NOMO-1 treated with dmso at 0.1 percent for 144 hours (cell line): ENCODE measurements around the gene WASHC2A.
"Not testable (repeated sequence)": the region's sequence is repeated elsewhere in the genome, so short reads cannot be mapped to it uniquely, and the experiment has no call there.

Source experiments
- DNase-seq: peaks from one replicate; lab custom pipeline; 2025; ENCODE audit not compliant: unreplicated experiment; lab: John Stamatoyannopoulos, UW

Gene WASHC2A

DNA sequence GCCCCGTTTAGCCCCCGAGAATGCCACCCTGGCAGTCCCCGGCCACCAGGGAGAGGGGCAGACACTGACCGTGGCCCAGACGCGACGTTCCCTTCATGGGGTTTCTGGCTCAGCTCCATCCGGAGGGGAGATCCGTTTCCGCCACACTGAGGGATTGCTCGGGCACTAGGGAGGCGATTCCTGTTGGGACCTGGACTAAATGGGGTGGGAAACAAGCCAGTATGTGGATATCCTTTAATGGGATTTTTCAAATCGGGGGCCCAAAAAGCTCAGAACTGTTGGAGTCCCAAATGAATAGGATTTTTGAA is 552 bp downstream of the WASHC2A start:
- DNase-seq, result not testable (repeated sequence)

DNA sequence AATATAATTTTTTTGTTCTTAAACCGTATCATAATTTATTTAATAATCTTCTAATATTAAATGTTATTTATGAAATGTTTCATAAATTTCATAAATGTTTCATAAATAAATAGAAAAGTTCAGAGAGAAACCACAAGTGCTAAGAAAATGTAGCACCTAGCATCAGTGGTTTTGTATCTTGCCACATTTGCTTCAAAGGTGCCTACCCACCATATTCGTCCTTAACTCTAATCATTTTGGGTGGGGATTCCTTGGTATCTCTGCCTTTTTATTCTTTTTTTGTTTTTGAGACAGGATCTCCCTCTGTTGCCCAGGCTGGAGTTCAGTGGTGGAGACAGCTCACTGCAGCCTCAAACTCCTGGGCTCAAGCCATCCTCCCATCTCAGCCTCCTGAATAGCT is 7.4 kb downstream of the WASHC2A start:
- DNase-seq, result not testable (repeated sequence)

DNA sequence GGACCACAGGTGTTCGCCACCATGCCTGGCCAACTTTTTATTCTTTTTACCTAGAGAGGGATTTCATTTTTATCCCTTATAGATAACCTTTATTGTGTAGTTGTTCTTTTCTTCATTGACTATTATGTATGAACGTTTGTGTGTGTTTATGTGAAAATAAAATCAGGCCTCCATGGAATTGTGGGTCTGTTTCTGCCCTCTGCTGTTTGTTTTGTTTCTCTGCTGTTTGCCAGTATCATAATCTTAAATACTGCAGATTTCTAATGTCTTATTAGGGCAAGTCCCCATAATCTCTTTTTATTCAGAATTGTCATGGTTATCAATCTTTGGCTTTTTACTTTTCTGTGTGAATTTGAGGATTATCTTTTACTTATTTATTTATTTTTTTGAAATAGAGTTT is 7.8 kb downstream of the WASHC2A start:
- not testable (repeated sequence) for DNase-seq

DNA sequence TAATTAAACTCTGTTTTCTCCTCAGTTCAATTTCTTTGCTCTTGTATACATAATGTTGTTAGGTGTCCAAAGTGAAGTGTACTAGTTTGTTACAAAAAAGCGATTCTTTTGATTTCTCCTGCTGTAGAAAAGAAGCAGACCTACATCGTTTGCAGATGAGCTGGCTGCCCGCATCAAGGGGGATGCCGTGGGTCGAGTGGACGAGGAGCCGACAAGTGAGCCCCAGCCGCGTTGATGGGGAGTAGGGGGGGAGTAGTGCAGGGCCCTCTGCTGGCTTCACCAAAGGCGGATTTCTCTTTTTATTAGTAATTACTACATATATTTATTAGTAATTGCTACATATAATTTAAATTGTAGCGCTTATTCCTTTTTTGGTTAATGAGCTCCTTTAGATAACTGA is 23.6 kb downstream of the WASHC2A start:
- DNase-seq, result not testable (repeated sequence)

DNA sequence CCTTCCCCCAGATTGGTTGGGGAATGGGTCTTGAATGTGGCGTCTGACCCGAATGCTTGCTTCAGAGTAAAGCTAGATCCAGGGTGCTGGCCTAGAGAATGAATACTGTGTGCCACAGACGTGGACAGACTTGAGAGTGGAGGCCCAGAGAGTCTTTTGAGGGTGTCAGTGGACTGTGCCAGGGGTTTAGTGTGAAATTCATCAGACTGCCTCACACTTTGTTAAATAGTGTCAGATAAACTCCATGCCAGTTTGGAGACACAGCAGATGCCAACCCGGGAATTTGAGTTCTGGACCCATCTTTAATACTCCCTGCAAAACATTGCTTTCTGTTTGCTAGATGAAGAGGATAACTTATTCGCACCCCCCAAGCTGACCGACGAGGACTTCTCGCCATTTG is 25.2 kb downstream of the WASHC2A start:
- DNase-seq, result not testable (repeated sequence)

DNA sequence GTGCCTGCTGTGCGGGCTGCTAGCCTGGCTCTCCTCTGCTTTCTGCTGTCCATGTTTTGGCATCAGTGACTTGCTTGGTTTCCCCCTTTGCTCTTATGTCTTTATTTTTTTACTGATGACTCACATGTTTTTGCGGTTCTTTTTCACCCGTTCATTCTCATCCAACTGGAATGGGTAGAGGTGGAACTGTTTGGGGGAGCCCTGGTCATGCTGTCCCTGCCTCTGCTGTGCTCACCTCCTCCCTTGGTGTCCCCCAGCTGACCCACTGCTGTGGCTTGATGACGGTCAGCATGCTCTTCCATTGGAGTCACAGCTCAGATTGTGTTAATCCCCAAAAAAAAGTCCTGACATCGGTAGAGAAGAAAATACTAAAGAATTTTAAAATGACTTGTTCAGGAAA is 26.9 kb downstream of the WASHC2A start:
- DNase-seq, result not testable (repeated sequence)

DNA sequence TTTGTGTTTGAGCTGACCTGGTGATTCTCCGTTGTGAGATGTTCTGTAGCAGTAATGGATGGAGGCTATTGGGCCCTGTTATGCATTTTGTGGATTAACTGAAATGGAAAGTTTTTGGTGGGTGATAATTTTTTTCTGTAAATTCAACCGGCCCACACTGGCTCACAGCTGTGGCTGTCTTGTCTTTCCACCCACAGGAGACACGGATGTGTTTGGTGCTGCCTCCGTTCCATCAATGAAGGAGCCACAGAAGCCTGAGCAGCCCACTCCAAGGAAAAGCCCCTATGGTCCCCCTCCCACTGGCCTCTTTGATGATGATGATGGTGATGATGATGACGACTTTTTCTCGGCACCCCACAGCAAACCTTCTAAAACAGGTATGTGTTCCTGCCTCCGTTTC is 27.6 kb downstream of the WASHC2A start:
- not testable (repeated sequence) for DNase-seq

DNA sequence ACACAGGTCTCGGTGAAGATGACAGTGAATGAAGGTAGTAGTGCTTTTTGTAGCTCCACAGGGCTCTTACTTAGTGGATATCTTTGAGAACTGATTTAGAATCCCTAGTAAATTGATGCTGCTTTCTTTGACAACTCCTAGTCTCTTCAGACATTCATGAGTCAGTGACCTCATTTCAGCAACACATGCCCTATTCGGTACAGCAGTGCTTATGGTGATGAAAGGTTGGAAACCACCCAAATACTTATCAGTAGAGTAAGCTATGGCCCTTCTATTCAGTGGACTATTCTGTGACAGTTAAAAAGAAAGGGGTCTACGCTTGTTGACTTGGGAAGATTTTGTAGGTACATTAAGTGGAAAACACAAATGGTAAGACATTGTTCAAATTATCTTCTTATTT is 29.0 kb downstream of the WASHC2A start:
- not testable (repeated sequence) for DNase-seq

DNA sequence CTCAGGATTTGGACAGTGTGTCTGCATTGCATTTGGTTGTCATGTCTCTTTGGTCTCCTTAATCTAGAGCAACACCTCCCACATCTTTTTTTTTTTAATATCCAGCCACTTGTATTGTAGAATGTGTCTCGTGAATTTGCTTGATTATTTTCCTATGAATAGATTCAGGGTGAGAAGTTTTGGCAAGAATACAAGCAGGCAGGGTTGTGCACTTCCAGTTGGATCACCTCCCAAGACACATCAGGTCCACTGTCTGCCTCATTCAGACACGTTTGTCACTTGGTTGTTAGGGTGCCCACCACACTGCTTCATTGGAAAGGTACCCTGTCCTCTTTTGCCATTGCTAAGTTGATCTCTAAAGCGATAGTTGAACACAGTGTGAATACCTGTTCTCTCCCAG is 30.9 kb downstream of the WASHC2A start:
- DNase-seq, result not testable (repeated sequence)

DNA sequence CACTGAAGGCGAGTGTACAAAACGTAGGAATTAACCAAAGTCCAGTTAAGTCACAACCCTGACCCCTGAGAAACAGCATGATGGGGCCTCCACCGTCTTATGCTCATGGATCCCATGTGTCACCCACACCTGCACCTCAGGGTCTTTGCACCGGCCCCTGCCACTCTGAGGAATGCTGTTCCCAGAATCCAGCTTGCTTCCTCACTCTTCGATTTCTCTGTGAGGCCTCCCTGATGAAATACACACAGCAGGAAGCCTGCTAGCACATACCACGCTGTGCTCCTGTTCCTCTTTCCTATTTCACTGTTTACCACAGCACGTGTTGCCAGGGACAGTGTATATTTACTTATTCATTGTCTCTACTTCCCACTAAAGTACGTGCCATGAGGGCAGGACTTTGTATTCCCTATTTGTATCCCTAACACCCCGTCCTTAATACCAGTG is 33.4 kb downstream of the WASHC2A start:
- not testable (repeated sequence) for DNase-seq

DNA sequence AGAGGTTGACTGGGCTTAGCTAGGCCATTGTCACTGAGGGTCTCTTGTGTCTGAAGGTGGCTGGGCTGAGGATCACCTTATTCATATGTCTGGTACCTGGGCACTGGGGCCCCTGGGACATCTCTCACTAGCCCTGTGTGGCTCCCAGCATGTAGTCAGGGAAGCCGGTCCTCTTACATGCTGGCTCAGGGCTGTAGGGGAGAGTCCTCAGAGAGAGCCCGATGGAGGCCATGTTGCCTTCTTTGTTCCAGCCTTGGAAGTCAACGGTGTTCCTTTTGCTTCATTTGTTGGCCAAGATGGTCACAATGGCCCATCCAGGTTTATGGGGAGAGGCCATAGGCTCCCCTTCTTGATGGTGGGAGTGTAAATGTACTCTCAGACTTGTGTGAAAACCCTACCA is 34.0 kb downstream of the WASHC2A start:
- DNase-seq, result not testable (repeated sequence)

DNA sequence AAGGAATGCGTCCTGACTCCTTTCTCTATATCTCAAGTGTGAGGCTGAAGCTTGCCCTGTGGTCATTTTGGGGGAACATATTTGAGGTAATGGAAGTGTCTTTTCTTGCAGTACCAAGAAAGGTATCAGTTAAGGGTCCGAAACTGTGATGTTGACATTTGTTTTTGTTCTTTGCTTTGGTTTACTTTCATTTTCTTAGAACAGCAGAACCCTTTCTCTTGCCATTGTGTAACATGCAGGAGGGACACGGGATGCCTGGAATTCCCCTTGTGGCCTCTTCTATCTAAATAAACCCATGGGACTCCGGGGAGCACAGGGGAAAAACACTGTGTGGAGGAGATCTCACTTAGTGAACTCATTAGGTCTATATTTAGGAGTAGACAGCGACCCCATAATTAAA is 34.5 kb downstream of the WASHC2A start:
- not testable (repeated sequence) for DNase-seq

DNA sequence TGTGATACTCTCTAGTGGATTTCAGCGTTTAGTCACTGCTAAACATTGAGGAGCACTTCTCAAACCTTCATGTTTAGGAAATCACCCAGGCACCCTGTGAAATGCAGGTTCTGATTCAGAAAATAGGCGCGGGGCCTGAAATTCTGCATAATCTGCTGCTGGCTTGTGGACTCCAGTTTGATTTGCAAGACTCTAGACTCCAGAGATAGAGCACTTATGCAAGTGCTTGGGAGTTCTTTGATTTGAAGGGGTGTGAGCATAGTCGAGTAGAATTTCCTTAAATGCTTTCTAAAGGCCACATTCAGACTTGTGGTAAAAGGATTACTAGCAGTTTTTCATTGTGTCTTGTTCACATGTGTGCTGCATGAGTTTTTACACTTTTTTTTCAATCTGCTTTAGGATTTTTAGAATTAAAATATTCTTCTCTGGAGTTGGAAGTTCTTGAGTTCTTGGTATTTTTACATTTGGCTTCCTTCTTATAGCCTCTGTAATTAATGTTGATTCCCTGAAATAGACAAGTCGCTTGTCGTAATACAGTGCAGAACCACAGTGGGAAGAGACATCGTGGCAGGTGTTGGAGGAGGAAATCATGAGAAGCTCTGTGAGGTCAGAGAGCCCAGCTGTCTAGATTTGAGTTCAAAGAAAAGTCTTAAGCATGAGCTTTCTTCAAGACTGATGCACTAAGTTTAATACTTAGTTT is 41.4 kb downstream of the WASHC2A start:
- DNase-seq, result not testable (repeated sequence)

DNA sequence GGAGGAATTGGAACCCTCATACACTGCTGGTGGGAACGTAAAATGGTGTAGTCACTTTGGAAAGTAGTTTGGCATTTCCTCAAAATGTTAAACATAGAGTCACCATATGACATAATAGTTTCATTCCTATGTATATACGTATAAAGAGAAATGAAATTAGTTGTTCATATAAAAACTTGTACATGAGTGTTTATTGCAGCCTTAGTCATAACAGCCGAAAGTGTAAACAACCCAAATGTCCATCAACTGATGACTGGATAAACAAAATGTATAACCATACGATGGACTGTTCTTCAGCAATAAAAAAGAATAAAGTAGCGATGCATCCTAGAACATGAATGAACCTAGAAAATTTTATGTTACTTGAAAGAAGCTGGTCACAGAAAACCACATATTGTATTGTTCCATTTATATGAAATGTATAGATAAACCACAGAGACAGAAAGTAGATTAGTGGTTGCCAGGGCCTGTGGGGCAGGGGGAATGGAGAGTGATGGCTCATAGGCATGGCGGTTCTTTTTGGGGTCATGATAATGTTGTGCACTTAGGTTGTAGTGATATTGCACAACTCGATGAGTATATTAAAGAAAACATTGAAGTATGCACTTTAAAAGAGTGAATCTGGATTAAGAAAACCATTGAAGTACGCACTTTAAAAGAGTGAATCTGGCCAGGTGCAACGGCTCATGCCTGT is 44.8 kb downstream of the WASHC2A start:
- not testable (repeated sequence) for DNase-seq

DNA sequence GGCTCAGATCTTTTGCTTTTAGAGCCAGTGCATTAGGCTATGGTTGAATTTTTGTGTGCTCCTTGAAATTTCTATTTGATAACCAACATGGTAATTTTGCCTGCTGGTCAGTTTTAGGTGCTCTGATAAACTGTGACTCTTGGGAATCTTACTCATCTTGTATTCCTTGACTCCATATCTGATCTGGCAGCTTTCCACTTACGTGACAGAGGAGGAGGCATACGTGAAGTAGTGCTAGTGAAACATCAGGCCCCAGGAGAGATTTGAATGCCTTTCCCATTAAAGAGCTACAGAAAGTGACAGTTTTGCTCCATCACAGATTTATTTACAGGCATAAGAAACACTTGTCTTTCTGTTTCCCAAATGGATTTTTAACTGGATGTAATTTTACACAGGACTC is 59.0 kb downstream of the WASHC2A start:
- DNase-seq, result not testable (repeated sequence)

DNA sequence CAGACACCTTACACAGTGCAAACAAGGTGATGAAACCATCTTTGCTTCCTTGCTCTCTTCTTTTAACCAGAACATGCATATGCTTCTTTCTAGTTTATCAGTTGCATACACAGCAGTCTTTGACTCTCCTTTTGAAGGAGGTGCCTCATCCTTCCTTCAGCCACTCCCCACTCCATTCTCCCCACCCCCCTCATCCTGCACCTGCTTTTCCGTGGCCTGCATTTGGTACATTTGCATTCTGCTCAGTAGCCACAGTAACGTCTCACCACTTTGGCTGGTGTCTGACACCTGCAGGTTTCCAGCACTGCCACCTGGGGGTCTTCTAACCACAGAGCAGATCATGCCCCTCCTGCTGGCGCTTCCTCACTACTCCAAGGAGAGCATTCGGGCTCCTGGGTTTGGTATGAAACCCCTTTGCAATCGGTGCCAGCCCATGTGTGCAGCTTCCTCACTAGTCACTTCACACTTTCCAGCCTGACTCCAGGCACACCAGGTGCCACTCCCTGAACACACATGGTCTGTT is 60.1 kb downstream of the WASHC2A start:
- DNase-seq, result not testable (repeated sequence)

DNA sequence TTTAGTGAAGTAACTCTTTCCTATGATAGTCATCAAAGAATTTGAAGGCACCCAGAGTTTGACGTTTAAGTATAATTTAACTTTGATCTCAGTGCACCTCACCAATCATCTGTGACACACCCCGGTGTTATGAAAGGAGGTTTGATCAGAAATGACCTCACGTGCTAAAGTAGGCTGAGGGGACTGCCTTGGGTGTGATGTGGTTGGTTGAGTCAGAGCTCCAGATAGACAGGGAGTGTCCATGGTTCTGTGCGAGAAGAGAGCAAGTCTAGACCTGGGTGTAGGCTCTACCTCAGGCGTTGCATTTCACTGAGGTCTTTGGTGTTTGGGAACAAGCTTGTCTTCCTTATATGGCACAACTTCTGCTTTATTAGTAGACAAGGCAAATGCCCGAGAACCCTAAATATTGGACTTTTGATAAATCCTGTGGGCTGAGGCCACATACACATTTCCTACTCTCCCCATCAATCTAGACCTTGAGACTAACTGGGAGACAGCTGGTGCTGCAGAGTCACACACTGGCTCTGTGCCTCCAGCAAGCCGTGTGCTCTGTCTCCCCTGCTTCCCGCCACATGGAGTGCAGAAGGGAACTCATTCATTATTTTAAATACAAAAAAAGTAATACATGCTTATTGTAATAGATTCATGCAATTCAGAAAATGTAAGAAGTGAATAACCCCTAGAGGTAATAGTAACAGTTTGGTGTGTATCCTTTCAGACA is 63.7 kb downstream of the WASHC2A start:
- not testable (repeated sequence) for DNase-seq

DNA sequence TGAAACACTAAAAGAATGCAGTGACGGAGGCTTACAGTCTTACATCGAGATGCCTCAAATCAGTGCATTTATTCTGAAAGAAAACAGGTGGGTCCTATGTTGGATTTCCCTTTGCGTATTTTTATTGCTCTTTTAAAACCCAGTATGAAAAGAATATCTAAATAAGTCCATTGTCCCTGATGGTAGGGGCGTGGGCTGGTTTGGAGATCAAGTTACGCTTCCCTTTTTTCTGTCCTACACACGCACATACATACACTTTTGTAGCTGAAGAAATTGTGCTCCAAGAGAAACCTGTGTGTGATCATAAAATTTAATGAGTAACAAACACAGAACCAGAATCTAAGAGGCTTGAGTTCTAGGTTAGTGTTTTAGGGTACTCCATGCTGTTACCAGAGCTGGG is 64.6 kb downstream of the WASHC2A start:
- DNase-seq, result not testable (repeated sequence)

DNA sequence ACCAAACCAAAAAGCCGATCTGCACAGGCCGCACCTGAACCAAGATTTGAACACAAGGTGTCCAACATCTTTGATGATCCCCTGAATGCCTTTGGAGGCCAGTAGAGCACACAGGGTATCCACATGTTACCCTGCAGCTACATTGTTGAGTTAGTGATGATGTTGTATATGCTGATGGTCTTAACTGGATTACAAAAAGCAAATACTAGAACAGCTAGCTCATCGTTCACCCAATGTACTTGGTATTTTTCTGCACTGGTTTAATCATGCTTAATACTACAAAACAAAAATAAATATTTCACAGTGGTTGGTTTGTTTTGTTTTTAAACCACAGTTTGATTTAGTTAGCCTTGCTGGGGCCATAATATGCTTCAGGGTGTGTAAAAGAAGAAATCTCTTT is 65.1 kb downstream of the WASHC2A start:
- DNase-seq, result not testable (repeated sequence)

DNA sequence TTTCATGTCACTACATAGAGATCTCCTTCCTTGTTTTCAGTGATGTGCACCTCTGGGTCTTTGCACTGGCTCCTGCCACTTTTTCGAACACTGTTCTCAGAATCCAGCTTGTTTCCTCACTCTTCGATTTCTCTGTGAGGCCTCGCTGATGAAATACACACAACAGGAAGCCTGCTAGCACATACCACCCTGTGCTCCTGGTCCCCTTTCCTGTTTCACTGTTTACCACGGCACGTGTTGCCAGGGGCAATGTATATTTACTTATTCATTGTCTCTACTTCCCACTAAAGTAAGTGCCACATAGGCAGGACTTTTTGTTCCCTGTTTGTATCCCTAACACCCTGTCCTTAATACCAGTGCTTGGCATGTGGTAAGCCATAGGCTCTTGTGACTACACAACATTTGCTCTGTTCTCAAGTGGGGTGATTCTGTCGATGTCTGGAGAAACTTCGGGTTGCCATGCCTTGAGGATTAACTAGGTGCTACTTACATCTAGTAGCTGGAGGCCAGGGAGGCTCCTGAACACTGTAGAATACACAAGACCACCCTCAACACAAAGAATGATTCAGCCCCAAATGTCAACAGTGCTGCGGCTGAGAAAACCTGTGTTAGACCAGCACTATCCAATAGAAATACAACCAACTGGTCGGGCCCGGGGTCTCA is 75.9 kb downstream of the WASHC2A start:
- DNase-seq, result not testable (repeated sequence)

DNA sequence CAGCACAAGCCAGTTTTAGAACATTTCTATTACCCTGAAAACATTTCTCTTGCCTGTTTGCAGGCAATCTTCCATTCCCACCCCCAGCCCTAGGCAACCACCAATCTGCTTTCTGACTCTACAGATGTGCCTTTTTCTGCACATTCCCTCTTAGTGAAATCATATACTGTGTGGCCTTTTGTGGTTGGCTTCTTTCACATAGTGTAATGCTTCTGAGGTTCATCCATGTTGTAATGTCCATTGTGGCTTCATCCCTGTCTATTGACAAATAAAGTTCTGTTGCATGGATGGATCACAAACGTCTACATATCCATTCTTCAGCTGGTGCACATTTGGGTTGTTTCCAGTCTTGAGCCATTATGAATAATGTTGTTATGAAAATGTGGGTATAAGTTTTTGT is 77.8 kb downstream of the WASHC2A start:
- not testable (repeated sequence) for DNase-seq
